ENCODE measurements around the gene EPB41L5. TPM values are rescaled to one million over a fixed set of nuclear protein-coding genes. Genes with fewer than 3 reads are reported as not detected.
A peak's percentile ranks its signal among the peaks of the same experiment; 100 is the strongest.

Gene EPB41L5
- total RNA-seq, 4 donors from 2014 or later = 14.2 to 24.0 (median 17.4) TPM

DNA sequence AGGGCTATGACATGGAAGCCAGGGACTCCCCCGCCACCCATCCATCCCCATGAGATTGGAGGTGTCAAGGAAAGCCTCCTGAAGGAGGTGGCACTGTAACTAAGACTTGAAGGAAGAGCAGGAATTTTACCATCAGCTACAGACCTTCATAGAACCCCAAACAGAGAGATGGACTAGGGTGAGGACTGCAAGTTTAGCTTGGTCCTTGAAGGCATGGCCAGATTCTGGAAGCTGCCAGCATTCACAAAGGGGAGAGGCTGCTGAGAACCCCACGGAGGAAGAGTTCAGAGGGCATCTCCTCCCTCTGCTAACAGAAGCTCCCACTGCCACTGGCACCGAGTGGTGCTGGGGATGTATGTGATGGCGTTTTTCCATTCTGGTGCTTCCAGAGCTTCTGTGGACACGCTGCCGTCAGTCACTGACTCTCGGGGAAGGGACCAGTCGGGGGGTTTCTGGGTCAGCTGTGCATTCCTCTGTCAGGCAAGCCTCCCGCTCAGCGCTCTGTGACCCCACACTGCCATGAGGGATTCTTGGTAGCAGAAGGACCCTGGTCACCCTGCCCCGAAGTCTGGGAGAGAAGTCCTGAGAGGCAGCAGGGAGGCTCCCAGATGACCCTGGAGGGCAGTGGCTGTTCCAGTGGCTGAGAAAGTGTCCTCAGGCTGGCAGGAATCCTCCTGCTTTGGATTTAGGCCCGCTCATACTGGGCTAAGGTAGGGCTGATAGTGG is 192.2 kb downstream of the EPB41L5 start:
- DNase-seq (ENCODE audit: low spot score) (no peak), ATAC-seq (ENCODE audit: low FRiP score) (no peak)
- TF ChIP-seq, protein P1, sequence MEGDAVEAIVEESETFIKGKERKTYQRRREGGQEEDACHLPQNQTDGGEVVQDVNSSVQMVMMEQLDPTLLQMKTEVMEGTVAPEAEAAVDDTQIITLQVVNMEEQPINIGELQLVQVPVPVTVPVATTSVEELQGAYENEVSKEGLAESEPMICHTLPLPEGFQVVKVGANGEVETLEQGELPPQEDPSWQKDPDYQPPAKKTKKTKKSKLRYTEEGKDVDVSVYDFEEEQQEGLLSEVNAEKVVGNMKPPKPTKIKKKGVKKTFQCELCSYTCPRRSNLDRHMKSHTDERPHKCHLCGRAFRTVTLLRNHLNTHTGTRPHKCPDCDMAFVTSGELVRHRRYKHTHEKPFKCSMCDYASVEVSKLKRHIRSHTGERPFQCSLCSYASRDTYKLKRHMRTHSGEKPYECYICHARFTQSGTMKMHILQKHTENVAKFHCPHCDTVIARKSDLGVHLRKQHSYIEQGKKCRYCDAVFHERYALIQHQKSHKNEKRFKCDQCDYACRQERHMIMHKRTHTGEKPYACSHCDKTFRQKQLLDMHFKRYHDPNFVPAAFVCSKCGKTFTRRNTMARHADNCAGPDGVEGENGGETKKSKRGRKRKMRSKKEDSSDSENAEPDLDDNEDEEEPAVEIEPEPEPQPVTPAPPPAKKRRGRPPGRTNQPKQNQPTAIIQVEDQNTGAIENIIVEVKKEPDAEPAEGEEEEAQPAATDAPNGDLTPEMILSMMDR (IDR thresholded peaks at IDR 0.05) = no peak

- TF ChIP-seq, protein P1 (IDR thresholded peaks at IDR 0.05) = no peak
- DNase-seq (ENCODE audit: low spot score) = no peak
- peak; percentile 27 for ATAC-seq (ENCODE audit: low FRiP score)
Measured at GRCh38 chr2:120206022-120206581, 193.2 kb downstream of the EPB41L5 start.

DNA sequence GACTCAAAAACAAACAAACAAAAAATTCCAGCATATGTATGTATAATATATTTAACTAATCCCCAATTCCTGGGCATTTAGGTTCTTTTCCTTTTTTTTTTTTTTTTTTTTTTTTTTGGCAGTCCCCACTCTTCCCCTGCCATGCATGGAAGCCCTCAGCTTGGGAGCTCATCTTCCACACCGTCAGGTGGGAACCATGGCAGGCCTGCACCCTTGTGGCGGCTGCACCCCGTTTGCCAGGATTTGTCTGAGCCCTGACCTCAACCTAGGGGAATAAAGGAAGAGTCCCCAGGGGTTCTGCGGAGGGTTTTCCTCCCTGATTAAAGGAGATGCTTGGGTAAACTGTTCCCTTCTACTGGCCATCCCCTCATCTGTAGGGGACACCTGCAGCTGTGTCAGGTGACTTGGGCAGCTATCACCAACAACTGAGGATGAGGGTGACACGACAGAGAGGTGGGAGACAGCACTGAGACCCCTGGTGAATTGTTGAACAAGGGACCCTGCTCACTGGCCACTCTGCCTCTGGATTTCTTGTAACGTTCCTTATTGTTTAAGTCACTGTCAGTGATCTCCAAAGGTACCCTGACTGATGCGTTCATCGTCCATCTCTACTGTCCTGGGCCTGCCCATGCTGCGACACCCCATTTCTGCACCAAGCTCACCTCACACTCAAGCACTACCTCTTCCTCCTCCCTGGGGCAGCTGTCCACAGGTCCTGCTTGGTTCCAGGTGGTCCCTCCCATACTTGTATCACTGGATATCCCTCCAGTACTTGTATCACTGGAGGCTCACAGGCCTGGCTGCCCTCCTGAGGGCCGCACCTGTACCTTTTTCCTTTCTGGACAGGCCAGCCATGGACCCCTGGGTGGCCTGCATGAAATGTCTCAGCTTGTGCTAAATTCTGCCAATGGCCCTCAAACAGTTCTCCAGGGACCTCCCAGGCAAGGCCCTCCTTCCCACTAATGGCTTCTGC is 195.8 kb downstream of the EPB41L5 start:
- DNase-seq (ENCODE audit: low spot score) (no peak), ATAC-seq (ENCODE audit: low FRiP score) (no peak)
- TF ChIP-seq, protein P1 (IDR thresholded peaks at IDR 0.05) = no peak

- DNase-seq (ENCODE audit: low spot score) (no peak), ATAC-seq (ENCODE audit: low FRiP score) (no peak)
- TF ChIP-seq, protein P1 (IDR thresholded peaks at IDR 0.05) = no peak
Measured at GRCh38 chr2:120209427-120210269, 196.8 kb downstream of the EPB41L5 start.

- TF ChIP-seq, protein P1 (IDR thresholded peaks at IDR 0.05) = no peak
- ATAC-seq (ENCODE audit: low FRiP score) (no peak), DNase-seq (ENCODE audit: low spot score) (no peak)
Measured at GRCh38 chr2:120210270-120210693, 197.4 kb downstream of the EPB41L5 start.

GRCh38 chr2:120218181-120218580 is 205.3 kb downstream of the EPB41L5 start:
- TF ChIP-seq, protein P1 (IDR thresholded peaks at IDR 0.05) = no peak
- DNase-seq (ENCODE audit: low spot score) = no peak
- no peak for ATAC-seq (ENCODE audit: low FRiP score)
